ENCODE data around the gene MINDY4. TPM values are rescaled to one million over a fixed set of nuclear protein-coding genes. Genes with fewer than 3 reads are reported as not detected.

Gene MINDY4
- total and polyA plus RNA-seq, 2 of the 4 experiments (the other 2 are of a cell fraction) = 1.8 to 3.6 TPM

DNA sequence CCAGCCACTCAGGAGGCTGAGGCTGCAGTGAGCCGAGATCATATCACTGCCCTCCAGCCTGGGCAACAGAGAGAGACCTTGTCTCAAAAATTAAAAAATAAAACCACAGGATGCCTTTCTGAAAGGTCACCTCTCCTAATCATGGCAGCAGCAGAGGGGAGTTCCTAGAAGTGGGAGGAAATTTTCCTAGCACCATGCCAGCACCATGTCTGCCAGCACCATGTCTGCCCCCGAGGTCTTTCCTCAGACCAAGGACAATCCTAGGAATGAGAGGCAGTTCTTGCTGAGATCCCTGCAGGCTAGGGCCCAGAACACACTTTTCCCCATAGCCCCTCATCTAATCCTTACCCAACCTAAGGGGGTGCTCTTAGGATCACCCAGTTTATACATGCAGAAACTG lies 41.6 kb upstream of the MINDY4 start:
- no peak overlapping the region for H3K56ac ChIP-seq (ENCODE audit: extremely low read depth, insufficient read depth, low read length)
- POLR2A ChIA-PET (ENCODE audit: unreplicated experiment) = no interaction called here
- no peaks in the 10 kb centered on the region for H3K79me1 ChIP-seq (ENCODE audit: low read depth in 1 of 2, low read length in 2 of 2)
- H3K4me1 ChIP-seq (ENCODE audit: control insufficient read depth, insufficient read depth, low read length) = no peaks in the 10 kb centered on the region
- H3K27ac ChIP-seq (ENCODE audit: insufficient read depth, low read length) = no peak overlapping the region
- no peak overlapping the region for H3K4ac ChIP-seq (ENCODE audit: low read depth, low read length)
- H3K4me3 ChIP-seq (ENCODE audit: insufficient read depth, low read depth, low read length) = no peak overlapping the region
- H3K4me2 ChIP-seq (ENCODE audit: low read depth, low read length) = no peak overlapping the region
- no peaks in the 10 kb centered on the region for H3K9me3 ChIP-seq (ENCODE audit: control insufficient read depth, insufficient read depth, low read length)
- H4K5ac ChIP-seq (ENCODE audit: low read depth, low read length) = no peak overlapping the region
- no peak overlapping the region for H2BK120ac ChIP-seq (ENCODE audit: low read depth, low read length)
- H3K36me3 ChIP-seq (ENCODE audit: control insufficient read depth, insufficient read depth, low read length) = no peaks in the 10 kb centered on the region
- WGBS, 2 experiments (ENCODE audit: extremely low coverage in 2 of 2, insufficient read length in 1 of 2) = 33% methylated on average over 1 of the region's 2 CpGs; no CpG with 5 or more reads in 1 of the 2 experiments
- CTCF ChIA-PET = interaction anchor here (0.8 kb wide), 1 partner anchor 11 kb away, joined by 5 read pairs; no protein-coding TSS in a partner anchor
- no peak overlapping the region for H4K91ac ChIP-seq (ENCODE audit: insufficient read depth, low read depth, low read length)
- no peak overlapping the region for H2BK20ac ChIP-seq (ENCODE audit: low read depth, low read length)
- dilution Hi-C loops (cut with HindIII; ENCODE audit: low sequenced_read_pairs, unreplicated experiment) = no loop called here
- no TSS peak for BruUV-seq (replicated peaks)
- no peak overlapping the region for H3K23ac ChIP-seq (ENCODE audit: low read depth, low read length)
- intact Hi-C loops (cut with micrococcal nuclease) = no loop called here
- H4K8ac ChIP-seq (ENCODE audit: low read depth in 2 of 2, low read length in 2 of 2) = no peak overlapping the region
- no peak overlapping the region for H2AK5ac ChIP-seq (ENCODE audit: low read depth, low read length)
- H3K18ac ChIP-seq (ENCODE audit: low read depth, low read length) = no peak overlapping the region
- H3K27me3 ChIP-seq (ENCODE audit: control insufficient read depth, insufficient read depth, low read length) = peaks cover 55% of the 10 kb centered on the region
- H3K9me1 ChIP-seq (ENCODE audit: insufficient read depth, low read length) = no peaks in the 10 kb centered on the region
- DNase-seq (no peak), ATAC-seq (ENCODE audit: low read depth) (no peak)
- TF ChIP-seq, protein P1, sequence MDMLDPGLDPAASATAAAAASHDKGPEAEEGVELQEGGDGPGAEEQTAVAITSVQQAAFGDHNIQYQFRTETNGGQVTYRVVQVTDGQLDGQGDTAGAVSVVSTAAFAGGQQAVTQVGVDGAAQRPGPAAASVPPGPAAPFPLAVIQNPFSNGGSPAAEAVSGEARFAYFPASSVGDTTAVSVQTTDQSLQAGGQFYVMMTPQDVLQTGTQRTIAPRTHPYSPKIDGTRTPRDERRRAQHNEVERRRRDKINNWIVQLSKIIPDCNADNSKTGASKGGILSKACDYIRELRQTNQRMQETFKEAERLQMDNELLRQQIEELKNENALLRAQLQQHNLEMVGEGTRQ (IDR thresholded peaks at IDR 0.05; ENCODE audit: low read depth, low read length) = no peak
- no peak overlapping the region for H2BK5ac ChIP-seq (ENCODE audit: low read depth, low read length, poor library complexity, severe bottlenecking)
- no peaks in the 10 kb centered on the region for H4K20me1 ChIP-seq (ENCODE audit: insufficient read depth, low read length)
- H2BK15ac ChIP-seq (ENCODE audit: low read depth, low read length) = no peak overlapping the region
- in situ Hi-C loops (cut with MboI; ENCODE audit: low sequenced_read_pairs) = no loop called here
- H3K14ac ChIP-seq (replicated peaks; ENCODE audit: low read depth, low read length) = no peak overlapping the region
- H3K9ac ChIP-seq (ENCODE audit: low read depth, low read length) = no peak overlapping the region
- no peak overlapping the region for H2AK9ac ChIP-seq (replicated peaks; ENCODE audit: low read depth, low read length, poor library complexity)
- no peak overlapping the region for H2AFZ ChIP-seq (replicated peaks; ENCODE audit: low read length, poor library complexity)

Data from IMR-90 (cell line).